ENCODE results near the gene ENTPD7.

Gene ENTPD7

GRCh38 chr10:99700649-99701048, 41.3 kb downstream of the ENTPD7 start:
- no peak overlapping the region for H3K4me2 ChIP-seq (ENCODE audit: insufficient read depth, low read length)
- H3K9ac ChIP-seq (ENCODE audit: low read depth, low read length) = no peak overlapping the region
- DNase-seq (no peak), ATAC-seq (ENCODE audit: insufficient read depth, low read depth) (no peak)
- H3K79me2 ChIP-seq (ENCODE audit: insufficient read depth, low read length) = no peaks in the 10 kb centered on the region
- H3K27me3 ChIP-seq (ENCODE audit: insufficient read depth, low read length, poor library complexity) = no peaks in the 10 kb centered on the region
- H2AFZ ChIP-seq (ENCODE audit: low read depth, low read length) = no peak overlapping the region
- no peak overlapping the region for H3K4me3 ChIP-seq (ENCODE audit: low read depth in 1 of 2, low read length in 2 of 2)
- H3K36me3 ChIP-seq (ENCODE audit: insufficient read depth, low read length) = no peaks in the 10 kb centered on the region
- H4K20me1 ChIP-seq (ENCODE audit: insufficient read depth, low read length) = no peaks in the 10 kb centered on the region
- no peaks in the 10 kb centered on the region for H3K9me3 ChIP-seq (ENCODE audit: insufficient read depth, low read length, severe bottlenecking)
- no peak for TF ChIP-seq EZH2 (IDR thresholded peaks at IDR 0.05; ENCODE audit: borderline replicate concordance, low read depth, low read length, severe bottlenecking)
- TF ChIP-seq CTCF (IDR thresholded peaks at IDR 0.05; ENCODE audit: borderline replicate concordance, extremely low read depth, low read length, poor library complexity, severe bottlenecking) = no peak
- H3K4me1 ChIP-seq (ENCODE audit: insufficient read depth, low read length) = no peaks in the 10 kb centered on the region
- no peak overlapping the region for H3K27ac ChIP-seq (ENCODE audit: low read length)

- Histone ChIP-seq H3K9me3 (ENCODE audit: insufficient read depth, low read length, severe bottlenecking) (no peaks in the 10 kb centered on the region), H3K4me1 (ENCODE audit: insufficient read depth, low read length) (no peaks in the 10 kb centered on the region), H3K4me2 (ENCODE audit: insufficient read depth, low read length) (no peak overlapping the region), H3K9ac (ENCODE audit: low read depth, low read length) (no peak overlapping the region), H3K36me3 (ENCODE audit: insufficient read depth, low read length) (peaks cover 15% of the 10 kb centered on the region), H3K27ac (ENCODE audit: low read length) (no peak overlapping the region), H2AFZ (ENCODE audit: low read depth, low read length) (no peak overlapping the region), H3K4me3 (ENCODE audit: low read depth in 1 of 2, low read length in 2 of 2) (no peak overlapping the region), H3K79me2 (ENCODE audit: insufficient read depth, low read length) (no peaks in the 10 kb centered on the region), H3K27me3 (ENCODE audit: insufficient read depth, low read length, poor library complexity) (no peaks in the 10 kb centered on the region), H4K20me1 (ENCODE audit: insufficient read depth, low read length) (no peaks in the 10 kb centered on the region)
- TF ChIP-seq EZH2 (IDR thresholded peaks at IDR 0.05; ENCODE audit: borderline replicate concordance, low read depth, low read length, severe bottlenecking) (no peak), CTCF (IDR thresholded peaks at IDR 0.05; ENCODE audit: borderline replicate concordance, extremely low read depth, low read length, poor library complexity, severe bottlenecking) (no peak)
- ATAC-seq (ENCODE audit: insufficient read depth, low read depth) (no peak), DNase-seq (no peak)
Observed at GRCh38 chr10:99708428-99709012, 49.2 kb downstream of the ENTPD7 start.

- no peaks in the 10 kb centered on the region for H4K20me1 ChIP-seq (ENCODE audit: insufficient read depth, low read length)
- no peaks in the 10 kb centered on the region for H3K27me3 ChIP-seq (ENCODE audit: insufficient read depth, low read length, poor library complexity)
- H3K79me2 ChIP-seq (ENCODE audit: insufficient read depth, low read length) = no peaks in the 10 kb centered on the region
- H3K36me3 ChIP-seq (ENCODE audit: insufficient read depth, low read length) = peaks cover 24% of the 10 kb centered on the region
- no peak overlapping the region for H3K9ac ChIP-seq (ENCODE audit: low read depth, low read length)
- H3K4me3 ChIP-seq (ENCODE audit: low read depth in 1 of 2, low read length in 2 of 2) = no peak overlapping the region
- H3K4me2 ChIP-seq (ENCODE audit: insufficient read depth, low read length) = no peak overlapping the region
- H3K27ac ChIP-seq (ENCODE audit: low read length) = no peak overlapping the region
- H3K9me3 ChIP-seq (ENCODE audit: insufficient read depth, low read length, severe bottlenecking) = no peaks in the 10 kb centered on the region
- H2AFZ ChIP-seq (ENCODE audit: low read depth, low read length) = no peak overlapping the region
- ATAC-seq (ENCODE audit: insufficient read depth, low read depth) = no peak
- no peaks in the 10 kb centered on the region for H3K4me1 ChIP-seq (ENCODE audit: insufficient read depth, low read length)
- DNase-seq = no peak
- TF ChIP-seq CTCF (IDR thresholded peaks at IDR 0.05; ENCODE audit: borderline replicate concordance, extremely low read depth, low read length, poor library complexity, severe bottlenecking) (no peak), EZH2 (IDR thresholded peaks at IDR 0.05; ENCODE audit: borderline replicate concordance, low read depth, low read length, severe bottlenecking) (no peak)
Observed at GRCh38 chr10:99709480-99710229, 50.3 kb downstream of the ENTPD7 start.
